Vagina (tissue), 2 donors: ENCODE measurements around the gene IQGAP2. TPM values are rescaled to one million over a fixed set of nuclear protein-coding genes. Genes with fewer than 3 reads are reported as not detected.

ENCODE experiments used
- DNase-seq, 2 donors: peaks; one replicate each; pipeline ENCODE4 v3.0.0-alpha.2; 2017; ENCODE audit errors: extremely low spot score in 2 of 2
- H3K27ac ChIP-seq: fragments of 200-600 bp; sonication (generic); one replicate; pipeline ENCODE4 v1.5.1; 2019
- H3K27me3 ChIP-seq: fragments of 200-600 bp; sonication (generic); one replicate; pipeline ENCODE4 v1.5.1; 2019
- H3K36me3 ChIP-seq, 2 donors: fragments of 200-600 bp; sonication (generic); one replicate each; pipeline ENCODE4 v1.5.1; 2017 to 2019
- H3K4me1 ChIP-seq: fragments of 200-600 bp; sonication (generic); one replicate; pipeline ENCODE4 v1.5.1; 2019
- H3K4me3 ChIP-seq, 2 donors: fragments of 200-600 bp; sonication (generic); 1 replicate in 1 of 2; 2 replicates in 1 of 2; pipeline ENCODE4 v1.5.1; 2016 to 2019
- H3K9me3 ChIP-seq: fragments of 200-600 bp; sonication (generic); one replicate; pipeline ENCODE4 v1.5.1; 2019
- CTCF ChIP-seq, 3 experiments: fragments of 450-650 bp in 2 of 3; fragments of 200-600 bp in 1 of 3; sonication (generic) in 1 of 3; IDR thresholded peaks; one replicate each; pipeline ENCODE4 v1.5.1; 2017 to 2019; ENCODE audit warnings: antibody characterized with exemption in 3 of 3, mild to moderate bottlenecking in 2 of 3, moderate library complexity in 2 of 3
- POLR2A ChIP-seq, 2 donors: fragments of 450-650 bp; IDR thresholded peaks; one replicate each; pipeline ENCODE4 v1.6.1; 2017; ENCODE audit warnings: antibody characterized with exemption in 2 of 2, mild to moderate bottlenecking in 2 of 2, moderate library complexity in 2 of 2
- POLR2AphosphoS5 ChIP-seq, 2 donors: sonication (generic); formaldehyde crosslinking; IDR thresholded peaks; one replicate each; pipeline ENCODE4 v1.9.0; 2017; ENCODE audit warnings: antibody characterized with exemption in 2 of 2, mild to moderate bottlenecking in 2 of 2, low read depth in 1 of 2; ENCODE audit not compliant: insufficient read depth in 1 of 2
- intact Hi-C: fragments of 100-400 bp; cut with DNase I; formaldehyde crosslinking; loops from one replicate; pipeline ENCODE4 v1.15.1; 2023
- total RNA-seq: library from RNA; depleted of rRNA; stranded (reverse); fragments of >200 nt; gene quantifications from one replicate; pipeline ENCODE4 v1.2.3, GENCODE V29; 2016

The IQGAP2 gene
- total RNA-seq, 1 donor from 2014 or later, result 8.6 TPM

DNA sequence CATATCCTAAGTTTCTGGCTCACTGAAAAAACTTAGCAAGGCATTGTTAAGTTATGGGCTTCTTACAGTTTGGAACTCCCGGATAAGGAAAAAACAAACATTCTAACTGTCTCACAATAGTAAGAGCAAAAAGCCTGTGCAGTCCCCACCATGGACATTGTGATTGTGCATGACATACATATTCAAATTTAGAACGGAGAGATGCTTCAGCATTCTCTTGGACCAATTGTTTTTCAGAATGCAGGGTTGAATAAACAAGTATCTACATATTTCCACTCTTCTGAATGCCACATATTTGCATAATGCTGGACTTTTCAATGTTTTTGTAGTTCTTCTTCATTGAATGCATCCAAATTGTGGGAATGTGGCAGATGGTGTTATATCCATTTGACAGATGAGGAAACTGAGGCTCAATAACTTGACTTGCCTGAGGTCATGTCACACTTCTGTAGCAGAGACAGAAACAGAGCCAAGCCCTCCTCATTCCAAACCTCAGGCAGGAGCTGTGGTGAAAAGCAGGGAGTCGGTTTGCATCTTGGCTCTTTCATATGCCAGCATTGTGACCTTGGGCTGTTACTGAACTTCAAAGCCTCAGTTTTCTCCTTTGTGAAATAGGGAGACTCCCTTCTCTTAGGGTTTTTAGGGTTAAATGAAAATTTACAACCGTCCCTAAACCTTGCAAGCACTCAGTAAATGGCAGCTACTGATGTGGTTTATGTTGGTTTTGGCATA, 95.1 kb downstream of the IQGAP2 start:
- Histone ChIP-seq H3K27ac (no peak overlapping the region), H3K9me3 (no peaks in the 10 kb centered on the region), H3K4me1 (no peaks in the 10 kb centered on the region), H3K27me3 (no peaks in the 10 kb centered on the region), H3K4me3 (no peak overlapping the region), H3K36me3 (no peaks in the 10 kb centered on the region)
- no peak for TF ChIP-seq CTCF (IDR thresholded peaks at IDR 0.05)
- no peak for TF ChIP-seq POLR2A (IDR thresholded peaks at IDR 0.05)
- no peak for TF ChIP-seq POLR2AphosphoS5 (IDR thresholded peaks at IDR 0.05; ENCODE audit: insufficient read depth in 1 of 2, low read depth in 1 of 2)
- intact Hi-C loops, result loop anchor here (5.0 kb wide), 1 partner anchor 1966 kb away; no protein-coding TSS in a partner anchor
- no peak for DNase-seq

GRCh38 chr5:76499507-76500161, 96.5 kb downstream of the IQGAP2 start:
- Histone ChIP-seq H3K27ac (no peak overlapping the region), H3K4me3 (no peak overlapping the region), H3K36me3 (no peaks in the 10 kb centered on the region), H3K9me3 (no peaks in the 10 kb centered on the region), H3K4me1 (no peaks in the 10 kb centered on the region), H3K27me3 (no peaks in the 10 kb centered on the region)
- intact Hi-C loops, result loop anchor here (5.0 kb wide), 1 partner anchor 1967 kb away; no protein-coding TSS in a partner anchor
- TF ChIP-seq POLR2A (IDR thresholded peaks at IDR 0.05), result no peak
- TF ChIP-seq CTCF (IDR thresholded peaks at IDR 0.05), result no peak
- no peak for DNase-seq

DNA sequence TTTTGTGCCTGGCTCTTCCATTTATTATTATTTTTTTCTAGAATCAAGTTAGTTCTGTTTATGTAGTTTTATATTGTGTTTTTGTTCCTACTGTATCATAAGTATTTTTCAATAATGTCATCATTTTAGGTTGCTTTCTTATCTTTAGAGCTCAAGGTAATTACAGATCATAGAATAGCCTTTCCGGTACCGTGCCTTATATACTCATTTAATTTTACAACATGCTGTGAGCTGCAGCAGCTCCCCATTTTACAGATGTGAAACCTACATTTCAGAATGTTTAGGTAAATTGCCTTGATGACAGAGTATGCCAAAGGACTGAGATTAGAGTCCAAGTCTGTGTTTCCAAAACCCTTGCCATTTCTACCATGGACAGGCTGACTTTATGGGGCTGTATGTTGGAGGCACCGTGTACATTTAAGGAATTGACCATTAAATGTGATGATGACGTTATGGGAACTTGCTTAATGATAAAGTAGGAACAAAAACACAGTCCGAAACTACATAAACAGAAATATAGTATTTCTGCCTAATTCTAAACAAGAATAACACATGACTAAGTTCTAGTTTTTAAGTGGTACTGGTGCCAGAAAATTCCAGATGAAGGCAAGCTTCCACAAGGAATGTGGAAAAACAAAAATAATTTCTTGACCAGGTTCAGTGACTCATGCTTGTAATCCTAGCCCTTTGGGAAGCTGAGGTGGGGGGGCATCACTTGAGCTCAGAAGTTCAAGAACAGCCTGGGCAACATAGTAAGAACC, 97.7 kb downstream of the IQGAP2 start:
- Histone ChIP-seq H3K4me3 (no peak overlapping the region), H3K4me1 (no peaks in the 10 kb centered on the region)

DNA sequence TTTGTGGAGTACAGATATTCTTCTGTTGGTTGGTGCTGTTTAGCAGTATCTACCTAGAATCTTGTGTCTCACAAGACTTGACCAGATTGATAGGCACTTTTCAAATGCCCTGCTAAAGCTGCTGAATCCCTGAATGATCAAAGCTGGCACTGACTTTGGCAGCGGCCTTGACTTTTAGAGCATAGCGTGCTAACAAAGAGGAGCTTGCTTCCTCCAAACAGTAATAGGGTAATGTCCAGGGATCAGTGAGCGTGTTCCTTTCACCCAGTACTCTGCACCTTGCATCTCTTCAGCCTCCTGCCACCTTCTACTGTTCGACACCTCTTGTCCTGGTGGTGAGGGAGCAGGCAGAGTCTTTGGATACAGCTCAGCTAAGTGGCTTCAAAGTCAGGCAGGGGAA, 100.8 kb downstream of the IQGAP2 start:
- Histone ChIP-seq H3K4me3 (no peak overlapping the region), H3K36me3 (no peaks in the 10 kb centered on the region), H3K4me1 (no peaks in the 10 kb centered on the region), H3K27ac (no peak overlapping the region), H3K9me3 (no peaks in the 10 kb centered on the region), H3K27me3 (no peaks in the 10 kb centered on the region)
- no peak for DNase-seq
- intact Hi-C loops, result no loop called here
- no peak for TF ChIP-seq POLR2AphosphoS5 (IDR thresholded peaks at IDR 0.05; ENCODE audit: insufficient read depth in 1 of 2, low read depth in 1 of 2)

More for the DNA sequence above, 97.7 kb downstream of the IQGAP2 start:
- Histone ChIP-seq H3K27me3 (no peaks in the 10 kb centered on the region), H3K27ac (no peak overlapping the region), H3K9me3 (no peaks in the 10 kb centered on the region), H3K36me3 (no peaks in the 10 kb centered on the region)
- DNase-seq, result no peak
- intact Hi-C loops, result no loop called here
- TF ChIP-seq CTCF (IDR thresholded peaks at IDR 0.05), result no peak

- Histone ChIP-seq H3K27ac (no peak overlapping the region), H3K9me3 (no peaks in the 10 kb centered on the region), H3K4me1 (no peaks in the 10 kb centered on the region), H3K4me3 (no peak overlapping the region), H3K36me3 (no peaks in the 10 kb centered on the region), H3K27me3 (no peaks in the 10 kb centered on the region)
- intact Hi-C loops, result no loop called here
- TF ChIP-seq POLR2A (IDR thresholded peaks at IDR 0.05), result no peak
- TF ChIP-seq CTCF (IDR thresholded peaks at IDR 0.05), result no peak
- TF ChIP-seq POLR2AphosphoS5 (IDR thresholded peaks at IDR 0.05; ENCODE audit: insufficient read depth in 1 of 2, low read depth in 1 of 2), result no peak
- DNase-seq, result no peak
Observed at GRCh38 chr5:76504901-76505564, 101.9 kb downstream of the IQGAP2 start.
